Astrocyte of the spinal cord (primary cell): ENCODE measurements around the gene TENM3.

Experiments used
- DNase-seq: peaks from one replicate; pipeline ENCODE4 v3.0.0; 2011; ENCODE audit warnings: low read depth, low spot score
- H3K4me3 ChIP-seq: 2 replicates; pipeline ENCODE4 v1.5.1; 2011; ENCODE audit warnings: low read depth, mild to moderate bottlenecking, low read length, moderate library complexity
- in situ Hi-C: cut with HindIII; loops from 2 replicates; pipeline ENCODE4 v1.10.0; 2017; ENCODE audit warnings: low sequenced_read_pairs
- TF ChIP-seq, protein P1 (sequence below): IDR thresholded peaks from 2 replicates; pipeline ENCODE4 v1.5.1; 2012; ENCODE audit warnings: low read depth, mild to moderate bottlenecking, low read length, inconsistent platforms

Gene TENM3

DNA sequence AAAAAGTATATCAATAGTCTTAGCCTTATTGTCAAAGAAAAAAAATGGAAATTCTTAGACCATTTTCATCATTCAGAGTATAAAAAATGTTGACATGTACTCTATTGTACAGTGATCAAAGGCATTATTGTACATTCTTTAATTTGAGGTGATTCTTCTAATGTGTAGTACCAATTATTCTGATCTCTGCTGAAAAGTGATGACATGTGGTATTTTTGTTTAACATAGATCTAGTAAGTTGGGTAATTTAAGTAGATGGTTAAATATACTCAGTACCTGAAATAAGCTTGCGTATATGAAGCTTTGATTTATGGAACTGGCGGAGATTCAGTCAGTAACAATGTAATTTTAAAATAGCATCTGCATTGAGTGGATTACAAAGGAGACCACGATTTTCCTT is 5.1 kb downstream of the TENM3 start:
- TF ChIP-seq, protein P1, sequence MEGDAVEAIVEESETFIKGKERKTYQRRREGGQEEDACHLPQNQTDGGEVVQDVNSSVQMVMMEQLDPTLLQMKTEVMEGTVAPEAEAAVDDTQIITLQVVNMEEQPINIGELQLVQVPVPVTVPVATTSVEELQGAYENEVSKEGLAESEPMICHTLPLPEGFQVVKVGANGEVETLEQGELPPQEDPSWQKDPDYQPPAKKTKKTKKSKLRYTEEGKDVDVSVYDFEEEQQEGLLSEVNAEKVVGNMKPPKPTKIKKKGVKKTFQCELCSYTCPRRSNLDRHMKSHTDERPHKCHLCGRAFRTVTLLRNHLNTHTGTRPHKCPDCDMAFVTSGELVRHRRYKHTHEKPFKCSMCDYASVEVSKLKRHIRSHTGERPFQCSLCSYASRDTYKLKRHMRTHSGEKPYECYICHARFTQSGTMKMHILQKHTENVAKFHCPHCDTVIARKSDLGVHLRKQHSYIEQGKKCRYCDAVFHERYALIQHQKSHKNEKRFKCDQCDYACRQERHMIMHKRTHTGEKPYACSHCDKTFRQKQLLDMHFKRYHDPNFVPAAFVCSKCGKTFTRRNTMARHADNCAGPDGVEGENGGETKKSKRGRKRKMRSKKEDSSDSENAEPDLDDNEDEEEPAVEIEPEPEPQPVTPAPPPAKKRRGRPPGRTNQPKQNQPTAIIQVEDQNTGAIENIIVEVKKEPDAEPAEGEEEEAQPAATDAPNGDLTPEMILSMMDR, result no peak
- no peak for DNase-seq
- in situ Hi-C loops, result no loop called here
- H3K4me3 ChIP-seq, result no peak overlapping the region

DNA sequence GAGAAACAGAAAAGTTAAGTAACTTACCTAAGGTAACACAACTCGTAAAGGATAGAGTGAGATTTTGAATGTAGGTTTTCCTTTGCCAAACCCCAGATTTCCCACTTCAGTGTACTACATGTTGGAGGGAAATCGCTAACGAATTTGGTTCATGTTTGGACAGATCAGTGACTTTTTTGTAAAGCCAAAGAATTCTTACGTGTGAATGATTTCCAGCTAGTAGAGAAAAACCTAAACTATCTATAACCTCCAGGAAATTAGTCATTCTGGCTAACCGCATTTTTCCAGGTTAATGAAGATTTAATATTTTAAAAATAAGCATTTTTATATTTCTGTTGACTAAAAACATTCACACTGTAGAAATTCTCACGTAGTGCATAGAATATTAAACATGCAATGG is 7.2 kb downstream of the TENM3 start:
- in situ Hi-C loops, result no loop called here
- no peak for DNase-seq
- H3K4me3 ChIP-seq, result no peak overlapping the region
- TF ChIP-seq, protein P1, result no peak

DNA sequence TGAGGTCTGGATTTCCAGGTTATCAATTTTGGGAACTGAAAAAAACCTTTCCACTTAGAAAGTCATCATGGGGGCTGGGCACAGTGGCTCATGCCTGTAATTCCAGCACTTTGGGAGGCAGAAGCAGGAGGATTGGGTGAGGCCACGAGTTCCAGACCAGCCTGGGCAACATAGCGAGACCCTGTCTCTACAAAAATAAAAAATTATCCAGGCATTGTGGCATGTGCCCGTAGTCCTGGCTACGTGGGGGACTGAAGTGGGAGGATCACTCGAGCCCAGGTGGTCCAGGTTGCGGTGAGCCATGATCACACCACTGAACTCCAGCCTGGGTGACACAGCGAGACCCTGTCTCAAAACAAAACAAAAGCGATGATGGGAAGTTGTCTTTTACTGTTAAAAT is 7.9 kb downstream of the TENM3 start:
- DNase-seq, result no peak
- TF ChIP-seq, protein P1, result no peak
- in situ Hi-C loops, result no loop called here
- H3K4me3 ChIP-seq, result no peak overlapping the region

DNA sequence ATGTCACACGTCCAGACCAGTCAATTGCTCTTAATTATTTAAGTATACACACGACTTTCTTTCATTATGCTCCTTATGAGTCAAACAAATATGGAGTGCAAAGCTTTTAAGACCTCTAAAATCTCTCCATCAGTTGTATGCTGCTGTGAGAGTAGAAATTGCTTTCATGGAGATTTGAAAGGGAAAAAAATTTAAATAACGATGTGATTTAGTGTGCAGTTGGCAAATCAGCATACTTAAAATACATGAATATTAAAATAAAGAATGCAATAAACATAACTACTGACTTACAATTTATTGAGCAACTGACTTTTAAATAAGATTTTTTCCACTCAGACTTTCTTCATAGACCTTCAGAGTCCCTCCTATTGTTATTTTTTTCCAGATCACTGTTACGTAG is 9.0 kb downstream of the TENM3 start:
- DNase-seq, result no peak
- in situ Hi-C loops, result no loop called here
- no peak overlapping the region for H3K4me3 ChIP-seq
- TF ChIP-seq, protein P1, result no peak

DNA sequence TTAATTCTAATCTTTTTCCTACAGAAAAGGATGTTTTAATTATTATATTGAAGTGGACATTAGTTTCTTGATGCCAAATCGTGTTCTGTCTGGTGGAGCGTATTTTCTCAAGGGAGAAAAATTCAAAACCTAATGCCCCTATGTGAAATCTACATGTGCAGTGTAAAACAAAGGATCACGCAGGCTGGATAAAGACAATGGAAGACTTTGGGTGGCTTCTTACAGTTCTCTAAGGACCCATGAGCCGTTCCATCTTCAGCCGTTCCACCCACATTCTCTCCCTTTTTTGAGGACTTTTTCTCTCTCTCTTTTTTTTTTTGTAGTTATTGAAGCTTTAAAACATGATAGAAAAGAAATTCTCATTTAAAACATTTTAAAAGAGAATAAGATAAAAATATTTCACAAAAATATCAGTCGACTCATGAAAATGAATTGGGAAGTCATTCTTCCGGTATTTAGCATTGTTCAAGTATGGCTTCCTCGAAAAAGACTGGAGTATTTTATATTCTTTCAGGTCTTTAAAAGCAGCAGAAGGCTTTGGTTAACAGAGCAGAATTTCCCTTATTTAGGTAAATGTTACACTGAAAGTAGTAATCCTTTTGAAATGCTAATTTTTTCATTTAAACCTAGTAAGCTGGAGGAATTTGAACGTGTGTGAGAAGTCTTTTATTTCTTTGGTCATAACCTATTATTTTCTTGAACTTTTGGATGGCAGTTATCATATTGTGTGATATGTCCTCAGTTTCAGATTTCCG is 11.0 kb downstream of the TENM3 start:
- in situ Hi-C loops, result no loop called here
- no peak for DNase-seq

DNA sequence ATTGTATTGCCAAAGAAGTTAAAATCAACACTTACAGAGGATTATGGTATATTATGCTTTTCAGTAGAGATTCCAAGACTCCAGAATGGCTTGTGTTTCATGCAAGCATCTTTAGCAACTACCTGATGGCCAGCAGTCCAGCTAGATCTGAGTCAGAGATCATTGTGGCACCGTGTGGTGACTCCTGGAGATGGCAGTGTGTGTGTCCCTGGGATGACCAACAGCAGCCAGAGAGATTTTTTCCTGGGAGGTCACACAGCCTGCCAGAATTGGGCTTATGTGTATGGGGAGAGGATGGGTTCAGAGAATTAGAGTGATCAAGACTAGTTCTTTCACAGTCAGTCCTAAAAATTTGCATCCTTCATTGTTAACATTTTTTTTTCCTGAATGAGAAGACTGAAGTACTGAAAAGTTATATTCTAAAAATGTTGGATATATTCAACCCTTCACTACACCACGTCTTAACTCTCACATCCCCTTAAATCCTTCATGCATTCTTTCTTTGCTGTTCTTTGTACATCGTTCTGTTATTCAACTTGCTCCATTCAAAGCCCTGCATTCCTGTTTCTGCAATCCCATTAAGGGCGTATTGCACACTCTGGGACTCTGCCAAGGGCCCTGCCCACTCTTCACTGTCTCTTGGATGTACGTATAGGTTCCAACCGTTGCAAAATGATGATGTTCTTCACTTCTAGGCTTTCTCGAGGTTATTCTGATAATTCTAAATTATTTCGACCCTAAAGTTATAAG is 12.4 kb downstream of the TENM3 start:
- in situ Hi-C loops, result no loop called here

More for the DNA sequence above, 11.0 kb downstream of the TENM3 start:
- H3K4me3 ChIP-seq, result no peak overlapping the region
- TF ChIP-seq, protein P1, result no peak

More for the DNA sequence above, 12.4 kb downstream of the TENM3 start:
- TF ChIP-seq, protein P1, result no peak
- no peak overlapping the region for H3K4me3 ChIP-seq
- no peak for DNase-seq
